H9 (cell line): ENCODE data around the gene GPR176. TPM values are rescaled to one million over a fixed set of nuclear protein-coding genes. Genes with fewer than 3 reads are reported as not detected.

Source experiments
- DNase-seq: peaks from one replicate; pipeline ENCODE4 v3.0.0-alpha.2; 2017
- H2AFZ ChIP-seq: one replicate; pipeline ENCODE4 v1.6.1; 2013; ENCODE audit warnings: mild to moderate bottlenecking, low read length, control low read depth, moderate library complexity
- H2AK5ac ChIP-seq: 2 replicates; pipeline ENCODE4 v1.6.1; 2013; ENCODE audit warnings: low read length, control low read depth, mixed read lengths; ENCODE audit not compliant: insufficient read length
- H2BK120ac ChIP-seq: one replicate; pipeline ENCODE4 v1.6.1; 2013; ENCODE audit warnings: low read depth, mild to moderate bottlenecking, low read length, control low read depth, inconsistent platforms; ENCODE audit not compliant: poor library complexity, severe bottlenecking
- H2BK12ac ChIP-seq: 2 replicates; pipeline ENCODE4 v1.6.1; 2013; ENCODE audit warnings: low read length, control low read depth, mixed read lengths, low read depth; ENCODE audit not compliant: insufficient read length
- H2BK15ac ChIP-seq: 2 replicates; pipeline ENCODE4 v1.6.1; 2013; ENCODE audit warnings: low read depth, low read length, control low read depth
- H2BK20ac ChIP-seq: one replicate; pipeline ENCODE4 v1.6.1; 2013; ENCODE audit warnings: low read depth, mild to moderate bottlenecking, low read length, control low read depth, inconsistent platforms; ENCODE audit not compliant: poor library complexity, severe bottlenecking
- H2BK5ac ChIP-seq: 2 replicates; pipeline ENCODE4 v1.6.1; 2013; ENCODE audit warnings: low read length, control low read depth, mixed read lengths; ENCODE audit not compliant: insufficient read length
- H3K14ac ChIP-seq: 2 replicates; pipeline ENCODE4 v1.6.1; 2013; ENCODE audit warnings: low read length, control low read depth; ENCODE audit not compliant: insufficient read depth
- H3K18ac ChIP-seq: 2 replicates; pipeline ENCODE4 v1.6.1; 2013; ENCODE audit warnings: low read depth, mild to moderate bottlenecking, mixed read lengths, low read length, control low read depth; ENCODE audit not compliant: insufficient read length
- H3K23ac ChIP-seq: 2 replicates; pipeline ENCODE4 v1.6.1; 2013; ENCODE audit warnings: low read length, control low read depth, mixed read lengths, low read depth; ENCODE audit not compliant: insufficient read length
- H3K23me2 ChIP-seq: 2 replicates; pipeline ENCODE4 v1.6.1; 2013; ENCODE audit warnings: low read depth, mild to moderate bottlenecking, mixed read lengths, low read length, control low read depth; ENCODE audit not compliant: insufficient read length, poor library complexity, severe bottlenecking
- H3K27ac ChIP-seq: 2 replicates; pipeline ENCODE4 v1.5.1; 2013; ENCODE audit warnings: low read length, control low read depth, mixed read lengths, low read depth; ENCODE audit not compliant: insufficient read length
- H3K27me3 ChIP-seq: 2 replicates; pipeline ENCODE4 v1.6.1; 2013; ENCODE audit warnings: low read length, control low read depth, inconsistent platforms; ENCODE audit not compliant: insufficient read depth
- H3K4ac ChIP-seq: 2 replicates; pipeline ENCODE4 v1.6.1; 2013; ENCODE audit warnings: low read depth, mild to moderate bottlenecking, control low read depth, inconsistent platforms, low read length, moderate library complexity
- H3K4me1 ChIP-seq: 2 replicates; pipeline ENCODE4 v1.6.1; 2013; ENCODE audit warnings: low read length, control low read depth, inconsistent platforms; ENCODE audit not compliant: insufficient read depth
- H3K4me2 ChIP-seq: 2 replicates; pipeline ENCODE4 v1.6.1; 2013; ENCODE audit warnings: low read length, control low read depth, mixed read lengths; ENCODE audit not compliant: insufficient read length, insufficient read depth
- H3K56ac ChIP-seq: 2 replicates; pipeline ENCODE4 v1.6.1; 2013; ENCODE audit warnings: low read depth, mild to moderate bottlenecking, mixed read lengths, low read length, control low read depth; ENCODE audit not compliant: insufficient read length
- H3K79me1 ChIP-seq: 2 replicates; pipeline ENCODE4 v1.6.1; 2013; ENCODE audit warnings: low read depth, mild to moderate bottlenecking, moderate library complexity, low read length, control low read depth, inconsistent platforms; ENCODE audit not compliant: insufficient read depth, poor library complexity, severe bottlenecking
- H3K79me2 ChIP-seq: 2 replicates; pipeline ENCODE4 v1.6.1; 2013; ENCODE audit warnings: low read length, control low read depth, inconsistent platforms; ENCODE audit not compliant: insufficient read depth
- H3K9ac ChIP-seq: 2 replicates; pipeline ENCODE4 v1.6.1; 2013; ENCODE audit warnings: low read length, control low read depth, mixed read lengths; ENCODE audit not compliant: insufficient read length; ENCODE audit errors: extremely low read depth
- H3K9me3 ChIP-seq: one replicate; pipeline ENCODE4 v1.6.1; 2013; ENCODE audit warnings: low read depth, low read length, inconsistent platforms; ENCODE audit not compliant: control insufficient read depth
- H3T11ph ChIP-seq: one replicate; pipeline ENCODE4 v1.6.1; 2013; ENCODE audit warnings: mild to moderate bottlenecking, low read length, control low read depth, inconsistent platforms
- H4K20me1 ChIP-seq: one replicate; pipeline ENCODE4 v1.6.1; 2013; ENCODE audit not compliant: control insufficient read depth, insufficient read length, insufficient read depth
- H4K5ac ChIP-seq: 2 replicates; pipeline ENCODE4 v1.6.1; 2013; ENCODE audit warnings: low read depth, mild to moderate bottlenecking, mixed read lengths, low read length, control low read depth; ENCODE audit not compliant: insufficient read length
- H4K8ac ChIP-seq: replicated peaks from 2 replicates; pipeline ENCODE4 v1.6.1; 2013; ENCODE audit warnings: low read length, control low read depth, mixed read lengths, low read depth; ENCODE audit not compliant: insufficient read length
- H4K91ac ChIP-seq: 2 replicates; pipeline ENCODE4 v1.6.1; 2013; ENCODE audit warnings: low read depth, mild to moderate bottlenecking, moderate library complexity, mixed read lengths, low read length, control low read depth; ENCODE audit not compliant: insufficient read length
- H3K27ac Mint-ChIP-seq, 3 experiments: 2 replicates in 2 of 3; 3 replicates in 1 of 3; pipeline ENCODE4 v1.8.0; 2020 to 2021; ENCODE audit warnings: mixed read lengths in 3 of 3, mild to moderate bottlenecking in 1 of 3, moderate library complexity in 1 of 3
- H3K27me3 Mint-ChIP-seq: 2 replicates; pipeline ENCODE4 v1.8.0; 2021; ENCODE audit warnings: low read depth, mild to moderate bottlenecking, moderate library complexity, mixed read lengths
- H3K36me3 Mint-ChIP-seq, 3 experiments: 2 replicates in 2 of 3; 3 replicates in 1 of 3; pipeline ENCODE4 v1.8.0; 2020 to 2021; ENCODE audit warnings: low read depth in 3 of 3, mixed read lengths in 3 of 3; ENCODE audit not compliant: insufficient read depth in 1 of 3
- H3K4me1 Mint-ChIP-seq, 2 experiments: 2 replicates each; pipeline ENCODE4 v1.8.0; 2020; ENCODE audit warnings: mixed read lengths in 2 of 2
- H3K4me3 Mint-ChIP-seq, 2 experiments: 2 replicates in 1 of 2; 3 replicates in 1 of 2; pipeline ENCODE4 v1.8.0; 2020 to 2021; ENCODE audit warnings: mild to moderate bottlenecking in 2 of 2, mixed read lengths in 2 of 2, moderate library complexity in 1 of 2
- H3K9me3 Mint-ChIP-seq, 2 experiments: 2 replicates in 1 of 2; 3 replicates in 1 of 2; pipeline ENCODE4 v1.8.0; 2020; ENCODE audit warnings: mild to moderate bottlenecking in 2 of 2, mixed read lengths in 2 of 2, moderate library complexity in 1 of 2
- CTCF ChIP-seq: fragments of 200-600 bp; sonication (generic); conservative IDR thresholded peaks from 3 replicates; pipeline ENCODE4 v1.8.0; 2021; ENCODE audit warnings: antibody characterized with exemption, mild to moderate bottlenecking
- WGBS: extraction: QIAGEN DNeasy Blood & Tissue Kit; methylation state at CpG from one replicate; pipeline ENCODE4 v1.1.7; 2013; ENCODE audit warnings: missing lambda C conversion rate, low lambda C conversion rate, mixed read lengths; ENCODE audit not compliant: insufficient read length; ENCODE audit errors: extremely low coverage; 5-methylcytosine and 5-hydroxymethylcytosine counted together
- total RNA-seq: library from RNA; stranded (reverse); gene quantifications from 2 replicates; pipeline ENCODE4 v1.2.1, GENCODE V29; 2021

Gene GPR176
- total RNA-seq, 1 experiment from 2014 or later: 132 TPM

GRCh38 chr15:39959411-39959810, 39.3 kb upstream of the GPR176 start:
- Histone ChIP-seq H2BK12ac (no peak overlapping the region), H3K56ac (no peak overlapping the region), H3K4ac (no peak overlapping the region), H3K27ac (no peak overlapping the region), H3K4me1 (0 out of 2 replicates have a peak, but pooled peaks cover 2% of the 10 kb centered on the region), H2BK5ac (no peak overlapping the region), H3K79me1 (no peaks in the 10 kb centered on the region), H3T11ph (no peak overlapping the region), H3K9ac (no peak overlapping the region), H2BK15ac (no peak overlapping the region), H2AK5ac (no peak overlapping the region), H2BK120ac (no peak overlapping the region), H4K8ac (no peak overlapping the region), H3K27me3 (no peaks in the 10 kb centered on the region), H2AFZ (no peak overlapping the region), H4K91ac (no peak overlapping the region), H3K23me2 (no peaks in the 10 kb centered on the region), H4K5ac (no peak overlapping the region), H2BK20ac (no peak overlapping the region), H3K18ac (no peak overlapping the region), H3K4me2 (no peak overlapping the region), H3K9me3 (no peaks in the 10 kb centered on the region), H3K14ac (no peak overlapping the region), H3K23ac (no peak overlapping the region), H3K79me2 (no peaks in the 10 kb centered on the region), H4K20me1 (peaks cover 2% of the 10 kb centered on the region)
- Mint-ChIP-seq H3K4me3 (no peak overlapping the region), H3K4me1 (peaks cover 6 to 10% of the 10 kb centered on the region in 2 experiments), H3K36me3 (peaks cover 34 to 57% (median 42%) of the 10 kb centered on the region in 3 experiments; a peak in 6 of 7 replicates), H3K27ac (no peak overlapping the region), H3K9me3 (no peaks in the 10 kb centered on the region), H3K27me3 (no peaks in the 10 kb centered on the region)
- no CpG with 5 or more reads among the region's 1 CpG for WGBS
- TF ChIP-seq CTCF: no peak
- no peak for DNase-seq
